ENCODE data around the gene APOA5. TPM values are rescaled to one million over a fixed set of nuclear protein-coding genes. Genes with fewer than 3 reads are reported as not detected.
A peak's percentile ranks its signal among the peaks of the same experiment; 100 is the strongest.

APOA5 gene
- total and polyA plus RNA-seq, 2 of the 13 experiments (the other 11 are each of a cell fraction or from before 2014, with no cell fraction given) = 44.0 to 49.1 TPM

DNA sequence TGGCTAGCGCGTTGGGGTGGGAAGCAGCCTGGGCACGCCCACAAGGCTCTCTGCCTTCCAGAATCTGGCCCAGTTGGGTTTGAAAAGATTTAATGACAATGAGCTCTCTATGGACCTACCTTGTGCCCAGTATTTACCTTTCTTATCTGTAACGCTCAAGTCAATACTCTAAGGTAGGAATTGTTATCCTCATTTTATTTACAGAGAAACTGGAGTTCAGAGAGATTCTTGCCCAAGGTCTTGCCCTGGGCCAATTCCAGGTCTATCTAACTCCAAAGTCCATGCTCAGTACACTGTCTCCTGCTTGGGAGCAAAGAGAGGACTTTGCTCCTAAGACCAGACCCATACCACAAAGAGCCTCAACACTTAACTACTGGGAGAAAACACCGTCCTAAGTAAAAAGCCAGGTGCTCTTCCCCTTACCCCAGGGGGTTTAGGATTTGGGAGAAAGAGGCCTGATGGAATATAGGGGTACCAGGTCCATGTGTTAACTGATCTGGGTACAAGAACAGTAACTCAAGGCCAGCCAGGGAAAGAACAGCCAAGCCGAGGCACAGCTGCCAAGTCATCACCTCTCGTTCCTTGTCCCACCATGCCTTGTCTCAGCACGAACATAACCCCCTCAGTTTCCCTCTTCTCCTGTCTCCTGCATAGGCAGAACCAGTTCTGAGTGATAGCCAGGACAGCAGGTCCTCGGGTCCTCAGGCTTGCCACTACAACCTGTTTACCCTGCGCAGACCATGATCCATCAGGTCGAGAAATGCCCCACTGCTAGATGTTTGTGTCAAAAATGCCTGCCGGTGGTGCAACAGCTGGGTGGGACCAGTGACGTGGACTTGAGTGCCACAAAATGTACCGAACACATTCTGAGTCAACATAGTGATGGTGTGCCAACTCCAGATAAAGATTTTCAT lies 16.8 kb upstream of the APOA5 start (continued):
- TF ChIP-seq, protein P1, sequence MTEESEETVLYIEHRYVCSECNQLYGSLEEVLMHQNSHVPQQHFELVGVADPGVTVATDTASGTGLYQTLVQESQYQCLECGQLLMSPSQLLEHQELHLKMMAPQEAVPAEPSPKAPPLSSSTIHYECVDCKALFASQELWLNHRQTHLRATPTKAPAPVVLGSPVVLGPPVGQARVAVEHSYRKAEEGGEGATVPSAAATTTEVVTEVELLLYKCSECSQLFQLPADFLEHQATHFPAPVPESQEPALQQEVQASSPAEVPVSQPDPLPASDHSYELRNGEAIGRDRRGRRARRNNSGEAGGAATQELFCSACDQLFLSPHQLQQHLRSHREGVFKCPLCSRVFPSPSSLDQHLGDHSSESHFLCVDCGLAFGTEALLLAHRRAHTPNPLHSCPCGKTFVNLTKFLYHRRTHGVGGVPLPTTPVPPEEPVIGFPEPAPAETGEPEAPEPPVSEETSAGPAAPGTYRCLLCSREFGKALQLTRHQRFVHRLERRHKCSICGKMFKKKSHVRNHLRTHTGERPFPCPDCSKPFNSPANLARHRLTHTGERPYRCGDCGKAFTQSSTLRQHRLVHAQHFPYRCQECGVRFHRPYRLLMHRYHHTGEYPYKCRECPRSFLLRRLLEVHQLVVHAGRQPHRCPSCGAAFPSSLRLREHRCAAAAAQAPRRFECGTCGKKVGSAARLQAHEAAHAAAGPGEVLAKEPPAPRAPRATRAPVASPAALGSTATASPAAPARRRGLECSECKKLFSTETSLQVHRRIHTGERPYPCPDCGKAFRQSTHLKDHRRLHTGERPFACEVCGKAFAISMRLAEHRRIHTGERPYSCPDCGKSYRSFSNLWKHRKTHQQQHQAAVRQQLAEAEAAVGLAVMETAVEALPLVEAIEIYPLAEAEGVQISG (CRISPR knock-in tag; IDR thresholded peaks at IDR 0.05) = peak; percentile 70
- peak; percentile 69; the same call in 1 of the 2 replicates for TF ChIP-seq IRF2 (CRISPR knock-in tag; IDR thresholded peaks at IDR 0.05)
- no peak for TF ChIP-seq NFIB (CRISPR knock-in tag; IDR thresholded peaks at IDR 0.05; ENCODE audit: borderline replicate concordance)
- TF ChIP-seq REPIN1 (CRISPR knock-in tag; IDR thresholded peaks at IDR 0.05; ENCODE audit: borderline replicate concordance, low read depth) = peak; percentile 80
- TF ChIP-seq ETV6 (CRISPR knock-in tag; conservative IDR thresholded peaks at IDR 0.05) = no peak
- TF ChIP-seq HOXA9 (CRISPR knock-in tag; IDR thresholded peaks at IDR 0.05; ENCODE audit: borderline replicate concordance) = no peak
- no peak for TF ChIP-seq ZNF282 (IDR thresholded peaks at IDR 0.05; ENCODE audit: partially characterized antibody)
- 0 out of 2 replicates have a peak, but pooled peaks have one; percentile 43 for TF ChIP-seq ZNF563 (CRISPR knock-in tag; IDR thresholded peaks at IDR 0.05)
- TF ChIP-seq ONECUT2 (CRISPR knock-in tag; IDR thresholded peaks at IDR 0.05) = peak; percentile 90
- TF ChIP-seq ZSCAN29 (CRISPR knock-in tag; conservative IDR thresholded peaks at IDR 0.05) = peak; percentile 71; the same call in 1 of the 2 replicates
- TF ChIP-seq PRPF4 (IDR thresholded peaks at IDR 0.05; ENCODE audit: low read depth, low read length, poor library complexity, severe bottlenecking) = no peak
- TF ChIP-seq ZNF160 (CRISPR knock-in tag; IDR thresholded peaks at IDR 0.05) = 0 out of 2 replicates have a peak, but pooled peaks have one; percentile 41
- no peak for TF ChIP-seq ZNF275 (CRISPR knock-in tag; IDR thresholded peaks at IDR 0.05; ENCODE audit: borderline replicate concordance)
- TF ChIP-seq ZNF20 (CRISPR knock-in tag; IDR thresholded peaks at IDR 0.05) = no peak
- TF ChIP-seq KMT2B (CRISPR knock-in tag; IDR thresholded peaks at IDR 0.05) = peak; percentile 40; the same call in 1 of the 2 replicates
- no peak for TF ChIP-seq MXD4 (CRISPR knock-in tag; IDR thresholded peaks at IDR 0.05)
- no peak for TF ChIP-seq GTF2F1 (IDR thresholded peaks at IDR 0.05; ENCODE audit: low read length)
- TF ChIP-seq, protein P2, sequence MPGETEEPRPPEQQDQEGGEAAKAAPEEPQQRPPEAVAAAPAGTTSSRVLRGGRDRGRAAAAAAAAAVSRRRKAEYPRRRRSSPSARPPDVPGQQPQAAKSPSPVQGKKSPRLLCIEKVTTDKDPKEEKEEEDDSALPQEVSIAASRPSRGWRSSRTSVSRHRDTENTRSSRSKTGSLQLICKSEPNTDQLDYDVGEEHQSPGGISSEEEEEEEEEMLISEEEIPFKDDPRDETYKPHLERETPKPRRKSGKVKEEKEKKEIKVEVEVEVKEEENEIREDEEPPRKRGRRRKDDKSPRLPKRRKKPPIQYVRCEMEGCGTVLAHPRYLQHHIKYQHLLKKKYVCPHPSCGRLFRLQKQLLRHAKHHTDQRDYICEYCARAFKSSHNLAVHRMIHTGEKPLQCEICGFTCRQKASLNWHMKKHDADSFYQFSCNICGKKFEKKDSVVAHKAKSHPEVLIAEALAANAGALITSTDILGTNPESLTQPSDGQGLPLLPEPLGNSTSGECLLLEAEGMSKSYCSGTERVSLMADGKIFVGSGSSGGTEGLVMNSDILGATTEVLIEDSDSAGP (CRISPR knock-in tag; IDR thresholded peaks at IDR 0.05; ENCODE audit: borderline replicate concordance) = peak; percentile 48; the same call in 1 of the 2 replicates
- TF ChIP-seq CCAR2 (optimal IDR thresholded peaks at IDR 0.05; ENCODE audit: low read depth, low read length) = no peak

Measured in HepG2 (cell line).